Smooth muscle cell (in vitro differentiated cells): Measurements from ENCODE around the gene ORMDL3. TPM values are rescaled to one million over a fixed set of nuclear protein-coding genes. Genes with fewer than 3 reads are reported as not detected.

ENCODE experiments used
- DNase-seq: peaks from one replicate; lab custom pipeline; 2025; ENCODE audit not compliant: unreplicated experiment; lab: John Stamatoyannopoulos, UW
- H2AFZ ChIP-seq: fragments of 200-600 bp; sonication (generic); 2 replicates; pipeline ENCODE4 v1.6.0; 2016; ENCODE audit warnings: antibody characterized with exemption, low read depth, mild to moderate bottlenecking
- H3F3A ChIP-seq: fragments of 200-600 bp; sonication (generic); 2 replicates; pipeline ENCODE4 v1.6.0; 2017; ENCODE audit warnings: antibody characterized with exemption, low read depth
- H3K27ac ChIP-seq: fragments of 200-600 bp; sonication (generic); 2 replicates; pipeline ENCODE4 v1.5.1; 2016; ENCODE audit warnings: low read depth, mild to moderate bottlenecking
- H3K27me3 ChIP-seq: fragments of 200-600 bp; sonication (generic); 2 replicates; pipeline ENCODE4 v1.6.1; 2016; ENCODE audit warnings: low read depth, mild to moderate bottlenecking
- H3K36me3 ChIP-seq: fragments of 200-600 bp; sonication (generic); 2 replicates; pipeline ENCODE4 v1.5.1; 2016; ENCODE audit warnings: low read depth
- H3K4me1 ChIP-seq: fragments of 200-600 bp; sonication (generic); 2 replicates; pipeline ENCODE4 v1.5.1; 2016; ENCODE audit warnings: low read depth
- H3K4me2 ChIP-seq: fragments of 200-600 bp; sonication (generic); 2 replicates; pipeline ENCODE4 v1.6.0; 2016; ENCODE audit warnings: mild to moderate bottlenecking
- H3K4me3 ChIP-seq: fragments of 200-600 bp; sonication (generic); 2 replicates; pipeline ENCODE4 v1.5.1; 2016; ENCODE audit warnings: mild to moderate bottlenecking
- H3K79me2 ChIP-seq: fragments of 200-600 bp; sonication (generic); 2 replicates; pipeline ENCODE4 v1.6.0; 2016; ENCODE audit warnings: low read depth, mild to moderate bottlenecking
- H3K9ac ChIP-seq: fragments of 200-600 bp; sonication (generic); 2 replicates; pipeline ENCODE4 v1.6.0; 2016; ENCODE audit warnings: low read depth
- H3K9me3 ChIP-seq: fragments of 200-600 bp; sonication (generic); replicated peaks from 2 replicates; pipeline ENCODE4 v1.5.1; 2016; ENCODE audit warnings: low read depth
- H4K20me1 ChIP-seq: fragments of 200-600 bp; sonication (generic); 2 replicates; pipeline ENCODE4 v1.6.0; 2016; ENCODE audit warnings: low read depth
- CTCF ChIP-seq: fragments of 200-600 bp; sonication (generic); IDR thresholded peaks from 2 replicates; pipeline ENCODE4 v1.5.1; 2017; ENCODE audit warnings: borderline replicate concordance, mild to moderate bottlenecking, antibody characterized with exemption; ENCODE audit not compliant: insufficient read depth, poor library complexity, severe bottlenecking
- WGBS: methylation state at CpG from one replicate; pipeline ENCODE4 v1.1.7; 2016; ENCODE audit warnings: low lambda C conversion rate; 5-methylcytosine and 5-hydroxymethylcytosine counted together
- polyA plus RNA-seq: library from polyadenylated mRNA; unstranded; fragments of >200 nt; fragmentation: Nextera tagmentation; extraction: Ambion mirVana; gene quantifications from 2 replicates; pipeline ENCODE4 v1.2.1, GENCODE V29; 2016
- total RNA-seq: library from RNA; depleted of rRNA; stranded (reverse); fragments of >200 nt; gene quantifications from 2 replicates; pipeline ENCODE4 v1.2.3, GENCODE V29; 2014

Gene ORMDL3
- total and polyA plus RNA-seq, 2 experiments from 2014 or later: 24.7 to 29.8 TPM

- Histone ChIP-seq H4K20me1 (no peaks in the 10 kb centered on the region), H3K36me3 (no peaks in the 10 kb centered on the region), H3K79me2 (no peaks in the 10 kb centered on the region), H3F3A (no peaks in the 10 kb centered on the region), H3K9me3 (no peaks in the 10 kb centered on the region), H3K9ac (no peak overlapping the region), H3K4me2 (no peak overlapping the region), H3K27ac (no peak overlapping the region), H3K4me1 (no peaks in the 10 kb centered on the region), H3K4me3 (no peak overlapping the region), H3K27me3 (no peaks in the 10 kb centered on the region), H2AFZ (no peak overlapping the region)
- 68% methylated on average over 4 of the region's 4 CpGs for WGBS
- TF ChIP-seq CTCF: no peak
- no peak for DNase-seq
Measured at GRCh38 chr17:39955726-39956225, 28.4 kb upstream of the ORMDL3 start.

GRCh38 chr17:39954876-39955275, 27.5 kb upstream of the ORMDL3 start:
- 46% methylated on average over 4 of the region's 4 CpGs for WGBS
- no peaks in the 10 kb centered on the region for H3F3A ChIP-seq
- H3K27me3 ChIP-seq: no peaks in the 10 kb centered on the region
- DNase-seq: no peak
- no peak overlapping the region for H3K9ac ChIP-seq
- no peak overlapping the region for H3K4me3 ChIP-seq
- no peak for TF ChIP-seq CTCF
- H3K4me2 ChIP-seq: no peak overlapping the region
- no peaks in the 10 kb centered on the region for H3K79me2 ChIP-seq
- H3K36me3 ChIP-seq: no peaks in the 10 kb centered on the region
- no peaks in the 10 kb centered on the region for H3K4me1 ChIP-seq
- H3K9me3 ChIP-seq: no peaks in the 10 kb centered on the region
- no peak overlapping the region for H2AFZ ChIP-seq
- no peak overlapping the region for H3K27ac ChIP-seq
- no peaks in the 10 kb centered on the region for H4K20me1 ChIP-seq

DNA sequence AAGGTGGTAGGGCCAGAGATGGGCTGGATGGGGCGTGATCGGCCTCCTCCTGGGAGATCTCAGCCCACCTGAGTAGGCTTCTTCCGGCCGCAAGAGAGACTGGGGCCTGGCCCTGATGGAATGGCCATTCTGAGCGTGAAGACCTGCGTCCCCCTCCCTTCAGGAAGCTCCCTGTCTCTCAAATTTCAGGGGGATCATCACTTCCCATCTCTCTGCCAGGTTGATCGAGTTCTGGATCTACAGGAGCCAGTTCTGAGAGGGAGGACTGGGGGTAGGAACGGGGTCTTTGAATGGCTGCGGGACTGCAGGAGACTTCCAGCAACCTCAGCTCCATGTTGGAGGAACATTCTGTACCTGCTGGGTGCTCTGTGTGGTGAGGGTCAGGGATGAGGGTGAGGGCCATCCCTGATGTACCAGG, 26.1 kb upstream of the ORMDL3 start:
- Histone ChIP-seq H3K9ac (no peak overlapping the region), H3K36me3 (no peaks in the 10 kb centered on the region), H3K4me2 (peak overlapping the region; percentile 63), H3F3A (no peaks in the 10 kb centered on the region), H3K4me3 (peak overlapping the region; percentile 45), H3K27ac (no peak overlapping the region), H3K4me1 (no peaks in the 10 kb centered on the region), H3K79me2 (no peaks in the 10 kb centered on the region), H3K27me3 (no peaks in the 10 kb centered on the region), H3K9me3 (no peaks in the 10 kb centered on the region), H2AFZ (peak overlapping the region; percentile 6), H4K20me1 (no peaks in the 10 kb centered on the region)
- no peak for TF ChIP-seq CTCF
- no peak for DNase-seq
- WGBS: 31% methylated on average over 8 of the region's 9 CpGs
